GM12873 (cell line): ENCODE measurements around the gene SMAP2.

Experiments
- TF ChIP-seq, protein P1 (sequence below): IDR thresholded peaks from 2 replicates; pipeline ENCODE4 v1.5.1; 2012; ENCODE audit warnings: low read depth, mild to moderate bottlenecking, moderate library complexity, low read length, control low read depth; ENCODE audit not compliant: insufficient read depth; ENCODE audit errors: missing control alignments

The SMAP2 gene

GRCh38 chr1:40379785-40380452, 6.4 kb downstream of the SMAP2 start:
- TF ChIP-seq, protein P1, sequence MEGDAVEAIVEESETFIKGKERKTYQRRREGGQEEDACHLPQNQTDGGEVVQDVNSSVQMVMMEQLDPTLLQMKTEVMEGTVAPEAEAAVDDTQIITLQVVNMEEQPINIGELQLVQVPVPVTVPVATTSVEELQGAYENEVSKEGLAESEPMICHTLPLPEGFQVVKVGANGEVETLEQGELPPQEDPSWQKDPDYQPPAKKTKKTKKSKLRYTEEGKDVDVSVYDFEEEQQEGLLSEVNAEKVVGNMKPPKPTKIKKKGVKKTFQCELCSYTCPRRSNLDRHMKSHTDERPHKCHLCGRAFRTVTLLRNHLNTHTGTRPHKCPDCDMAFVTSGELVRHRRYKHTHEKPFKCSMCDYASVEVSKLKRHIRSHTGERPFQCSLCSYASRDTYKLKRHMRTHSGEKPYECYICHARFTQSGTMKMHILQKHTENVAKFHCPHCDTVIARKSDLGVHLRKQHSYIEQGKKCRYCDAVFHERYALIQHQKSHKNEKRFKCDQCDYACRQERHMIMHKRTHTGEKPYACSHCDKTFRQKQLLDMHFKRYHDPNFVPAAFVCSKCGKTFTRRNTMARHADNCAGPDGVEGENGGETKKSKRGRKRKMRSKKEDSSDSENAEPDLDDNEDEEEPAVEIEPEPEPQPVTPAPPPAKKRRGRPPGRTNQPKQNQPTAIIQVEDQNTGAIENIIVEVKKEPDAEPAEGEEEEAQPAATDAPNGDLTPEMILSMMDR: no peak

- TF ChIP-seq, protein P1: no peak
These were observed 7.3 kb downstream of the SMAP2 start for GRCh38 chr1:40380817-40381216.

DNA sequence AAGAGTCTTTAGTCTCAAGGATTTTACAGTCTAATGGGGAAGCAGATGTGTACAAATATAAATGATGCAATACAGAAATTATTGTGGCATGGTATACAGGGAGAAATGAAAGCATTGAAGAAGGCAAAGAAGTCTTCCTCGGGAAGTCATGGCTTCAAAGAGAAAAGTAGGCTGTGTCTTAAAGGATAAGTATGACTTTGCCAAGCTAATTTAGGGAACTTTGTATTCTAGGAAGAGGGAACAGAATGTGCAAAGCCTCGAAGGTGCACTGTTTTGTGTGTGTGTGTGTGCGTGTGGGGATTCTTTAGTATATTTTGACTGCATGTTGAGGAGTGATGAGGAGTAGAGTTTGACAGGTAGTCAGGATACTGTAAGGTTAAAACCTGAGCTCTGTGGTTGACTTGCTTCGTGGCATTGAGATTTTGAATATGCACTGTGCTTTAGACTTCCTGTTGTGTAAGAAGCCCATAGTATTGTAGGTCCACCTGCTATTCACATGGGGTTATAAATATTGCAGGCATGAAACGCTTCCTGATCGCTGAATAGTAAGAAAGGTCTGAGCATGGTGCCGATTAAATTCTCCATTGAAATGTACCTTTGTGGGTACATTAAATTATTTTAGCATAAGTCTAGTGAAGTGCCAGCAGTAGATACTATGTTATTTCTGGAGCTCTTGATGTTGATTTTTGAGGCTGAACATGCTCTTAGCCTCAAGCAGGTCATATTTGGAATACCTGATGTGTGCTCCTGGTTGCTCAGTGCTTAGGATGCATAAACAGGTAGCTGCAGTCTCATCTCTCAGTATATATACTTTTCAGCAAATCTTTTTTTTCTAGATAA, 8.0 kb downstream of the SMAP2 start:
- TF ChIP-seq, protein P1: no peak

DNA sequence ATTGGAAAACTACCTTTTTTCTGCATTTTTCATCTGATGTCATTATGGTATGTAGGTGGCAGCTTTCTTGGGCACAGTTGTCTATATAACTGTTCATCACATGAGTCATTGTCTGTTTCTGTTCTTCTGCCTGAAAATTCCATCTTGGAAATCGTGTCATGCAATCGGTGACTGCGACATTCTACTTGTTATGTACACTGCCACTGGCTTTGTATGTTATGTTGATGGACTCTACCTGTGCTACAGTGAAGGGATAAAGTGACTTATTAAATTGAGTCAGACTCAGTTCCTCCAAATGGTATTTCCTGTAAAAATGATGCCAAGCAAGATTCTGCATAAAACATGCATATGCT, 8.6 kb downstream of the SMAP2 start:
- TF ChIP-seq, protein P1: no peak

- TF ChIP-seq, protein P1: no peak
These were observed 9.1 kb downstream of the SMAP2 start for GRCh38 chr1:40382601-40383000.

GRCh38 chr1:40383095-40383487, 9.6 kb downstream of the SMAP2 start:
- TF ChIP-seq, protein P1: no peak

GRCh38 chr1:40383488-40384412, 10.2 kb downstream of the SMAP2 start:
- TF ChIP-seq, protein P1: no peak
